ENCODE results near the gene CDC42. TPM values are rescaled to one million over a fixed set of nuclear protein-coding genes. Genes with fewer than 3 reads are reported as not detected.

CDC42 gene
- total RNA-seq, 2 donors from 2014 or later = 39.9 to 72.1 TPM

GRCh38 chr1:22105611-22106207, 53.2 kb downstream of the CDC42 start:
- intact Hi-C loops (cut with DNase I) = loop anchor here (2.0 to 10.0 kb wide), 2 partner anchors 311 to 539 kb away; partner anchors contain the start of gene C1QC
- no peaks in the 10 kb centered on the region for H3K36me3 ChIP-seq (replicated peaks in 1 of 2; ENCODE audit: insufficient read depth in 1 of 2, low read depth in 2 of 2)
- no peak overlapping the region for H3K27ac ChIP-seq
- TF ChIP-seq CTCF (IDR thresholded peaks at IDR 0.05) (peak; percentile 40 to 81 (median 78)), POLR2A (IDR thresholded peaks at IDR 0.05) (no peak)
- 51 to 53% methylated on average over 5 of the region's 5 CpGs for WGBS, 2 donors
- peak in 3 of 4 donors; percentile 46 to 53 (median 47) for DNase-seq
- H3K27me3 ChIP-seq = no peaks in the 10 kb centered on the region
- no peaks in the 10 kb centered on the region for H3K4me1 ChIP-seq
- no peak overlapping the region for H3K4me3 ChIP-seq
- no peaks in the 10 kb centered on the region for H3K9me3 ChIP-seq
- peak; percentile 69 for ATAC-seq

GRCh38 chr1:22107126-22107525, 54.6 kb downstream of the CDC42 start:
- Histone ChIP-seq H3K27me3 (no peaks in the 10 kb centered on the region), H3K36me3 (replicated peaks in 1 of 2; ENCODE audit: insufficient read depth in 1 of 2, low read depth in 2 of 2) (no peaks in the 10 kb centered on the region), H3K27ac (no peak overlapping the region), H3K4me3 (no peak overlapping the region), H3K9me3 (no peaks in the 10 kb centered on the region), H3K4me1 (no peaks in the 10 kb centered on the region)
- DNase-seq (no peak), ATAC-seq (no peak)
- WGBS, 2 donors = 93 to 95% methylated on average over 5 of the region's 5 CpGs
- TF ChIP-seq CTCF (IDR thresholded peaks at IDR 0.05) (no peak), POLR2A (IDR thresholded peaks at IDR 0.05) (no peak)
- intact Hi-C loops (cut with DNase I) = loop anchor here (2.0 to 10.0 kb wide), 2 partner anchors 310 to 538 kb away; partner anchors contain the start of gene C1QC

- ATAC-seq (peak; percentile 9), DNase-seq (no peak)
- intact Hi-C loops (cut with DNase I) = loop anchor here (10.0 kb wide), 1 partner anchor 536 kb away; the partner anchor contains the start of gene C1QC
- Histone ChIP-seq H3K4me3 (no peak overlapping the region), H3K36me3 (replicated peaks in 1 of 2; ENCODE audit: insufficient read depth in 1 of 2, low read depth in 2 of 2) (no peaks in the 10 kb centered on the region), H3K4me1 (no peaks in the 10 kb centered on the region), H3K27ac (no peak overlapping the region), H3K27me3 (no peaks in the 10 kb centered on the region), H3K9me3 (no peaks in the 10 kb centered on the region)
- no peak for TF ChIP-seq CTCF (IDR thresholded peaks at IDR 0.05)
- no peak for TF ChIP-seq POLR2A (IDR thresholded peaks at IDR 0.05)
- 66 to 71% methylated on average over 8 to 11 of the region's 11 CpGs for WGBS, 2 donors
Measured at GRCh38 chr1:22108339-22109105, 56.0 kb downstream of the CDC42 start.

- H3K9me3 ChIP-seq = no peaks in the 10 kb centered on the region
- H3K4me1 ChIP-seq = peaks cover 7% of the 10 kb centered on the region
- H3K4me3 ChIP-seq = no peak overlapping the region
- no peak overlapping the region for H3K27ac ChIP-seq
- 88 to 94% methylated on average over 3 of the region's 3 CpGs for WGBS, 2 donors
- DNase-seq (no peak), ATAC-seq (no peak)
- H3K27me3 ChIP-seq = no peaks in the 10 kb centered on the region
- intact Hi-C loops (cut with DNase I) = no loop called here
- H3K36me3 ChIP-seq (replicated peaks in 1 of 2; ENCODE audit: insufficient read depth in 1 of 2, low read depth in 2 of 2) = no peaks in the 10 kb centered on the region
- TF ChIP-seq CTCF (IDR thresholded peaks at IDR 0.05) (no peak), POLR2A (IDR thresholded peaks at IDR 0.05) (no peak)
Measured at GRCh38 chr1:22110016-22110415, 57.5 kb downstream of the CDC42 start.
